SH-SY5Y (cell line): Measurements from ENCODE around the gene HS3ST5.

ENCODE experiments used
- GATA2 ChIP-seq: IDR thresholded peaks from 2 replicates; pipeline ENCODE4 v1.6.1; 2011; ENCODE audit warnings: mild to moderate bottlenecking, low read depth, low read length
- GATA3 ChIP-seq: IDR thresholded peaks from 2 replicates; pipeline ENCODE4 v1.6.1; 2011; ENCODE audit warnings: low read depth, mild to moderate bottlenecking, low read length, moderate library complexity

HS3ST5 gene

GRCh38 chr6:114354482-114354881 lies 11.7 kb upstream of the HS3ST5 start:
- TF ChIP-seq GATA3 (no peak), GATA2 (no peak)

GRCh38 chr6:114346451-114346850 lies 3.6 kb upstream of the HS3ST5 start:
- TF ChIP-seq GATA3 (no peak), GATA2 (no peak)

DNA sequence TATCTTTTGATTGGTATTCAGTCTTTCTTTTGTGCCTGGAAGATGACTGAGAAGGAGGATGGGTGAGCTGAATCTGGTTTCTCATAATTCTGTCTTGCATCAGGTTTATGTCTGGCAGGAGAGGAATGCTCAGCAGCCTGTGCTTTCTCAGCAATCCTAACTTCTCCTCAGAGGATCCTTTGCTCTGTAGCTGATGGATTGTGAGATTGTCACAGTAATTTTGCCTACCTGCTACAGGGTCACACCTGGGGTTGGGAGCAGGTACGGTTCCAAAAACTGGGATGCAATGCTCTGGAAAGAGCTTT lies 2.1 kb upstream of the HS3ST5 start:
- no peak for TF ChIP-seq GATA2

DNA sequence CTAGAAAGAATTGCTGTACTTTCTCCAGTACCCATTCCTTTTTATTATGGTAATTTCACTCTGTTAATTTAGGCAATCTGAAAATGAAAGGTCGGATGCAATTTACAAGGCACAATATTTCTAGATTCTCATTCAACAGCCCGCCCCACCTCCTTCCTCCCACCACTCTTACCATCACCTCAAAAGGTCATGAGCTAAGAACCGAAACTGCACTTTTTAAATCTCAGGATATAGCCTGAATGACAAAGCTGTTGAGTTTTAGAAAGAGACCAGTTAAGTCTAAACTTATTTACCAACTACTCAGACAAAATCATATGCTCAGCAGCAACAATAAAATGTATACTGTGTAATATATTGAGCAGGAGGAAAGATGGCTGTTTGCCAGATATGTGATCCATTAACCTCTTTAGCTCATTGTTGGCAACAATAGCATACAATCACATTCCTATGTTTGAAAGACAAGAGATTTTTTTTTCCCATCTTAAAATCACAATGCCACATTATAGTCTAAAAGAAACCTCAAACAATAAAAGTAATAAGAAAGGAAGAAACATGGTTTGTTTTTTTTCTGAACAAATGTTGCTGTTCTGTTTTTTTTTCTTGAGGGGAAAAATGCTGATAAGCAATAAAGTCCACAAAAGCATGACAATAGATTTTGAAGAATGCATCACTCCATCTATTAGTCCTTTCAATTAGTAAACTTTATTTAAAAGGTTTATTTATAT lies 1.6 kb upstream of the HS3ST5 start:
- TF ChIP-seq GATA3 (no peak), GATA2 (no peak)

DNA sequence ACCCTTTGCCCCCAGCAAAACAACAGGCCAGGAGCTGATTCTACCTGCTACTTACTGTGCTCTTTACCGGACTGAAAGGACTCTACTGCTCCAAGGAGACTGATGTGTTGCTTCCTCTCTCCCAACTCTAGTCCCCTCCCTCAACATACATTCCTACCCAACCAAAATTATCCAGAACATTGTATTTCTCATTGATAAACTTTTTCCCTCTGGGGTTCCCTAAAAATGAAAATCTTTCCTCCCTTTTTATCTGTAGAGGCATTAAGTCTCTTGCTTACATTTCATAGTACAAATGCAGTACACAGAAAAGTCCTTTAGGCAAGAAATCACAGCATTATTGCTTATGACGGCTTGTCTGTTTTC lies 940 bp upstream of the HS3ST5 start:
- TF ChIP-seq GATA2: no peak
- no peak for TF ChIP-seq GATA3

- no peak for TF ChIP-seq GATA2
- no peak for TF ChIP-seq GATA3
Measured at GRCh38 chr6:114342086-114342825, 567 bp downstream of the HS3ST5 start.

DNA sequence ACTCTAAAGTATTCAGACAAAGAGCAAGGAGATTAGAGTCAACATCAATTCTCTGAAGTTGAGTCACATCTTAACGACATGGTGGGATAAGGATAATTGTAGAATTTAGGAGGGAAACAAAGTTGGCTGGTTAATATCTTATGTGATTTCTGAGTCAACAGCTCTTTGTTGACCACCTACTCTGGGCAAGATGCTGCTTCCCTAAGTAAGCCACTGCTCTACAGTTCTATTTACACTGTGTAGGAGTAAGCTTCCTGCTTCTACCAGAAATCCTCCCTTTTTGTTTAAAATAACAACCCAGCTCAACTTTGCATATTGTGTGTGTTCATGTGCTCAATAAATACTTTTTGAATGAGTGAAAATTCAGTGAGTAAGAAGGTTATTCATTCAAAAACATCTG lies 3.1 kb downstream of the HS3ST5 start:
- TF ChIP-seq GATA3: no peak
- TF ChIP-seq GATA2: no peak

DNA sequence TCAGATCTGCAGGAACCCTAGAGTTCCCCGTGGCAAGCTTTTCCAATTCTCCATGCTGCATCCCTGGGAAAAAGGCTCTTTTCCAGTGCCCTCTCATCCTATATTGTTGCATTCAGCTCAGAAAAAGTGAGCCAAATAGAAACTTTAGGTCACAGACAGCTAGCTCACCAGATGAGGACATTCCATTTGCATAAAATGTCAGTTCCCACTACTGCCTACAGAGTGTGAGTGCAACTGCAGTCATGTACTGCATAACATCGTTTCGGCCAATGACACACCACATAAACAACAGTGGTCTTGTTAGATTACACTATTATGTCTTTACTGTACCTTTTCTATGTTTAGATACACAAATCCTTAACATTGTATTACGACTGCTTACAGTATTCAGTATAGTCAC lies 8.6 kb downstream of the HS3ST5 start:
- TF ChIP-seq GATA3 (no peak), GATA2 (no peak)

- no peak for TF ChIP-seq GATA2
- no peak for TF ChIP-seq GATA3
Measured at GRCh38 chr6:114327074-114327473, 15.7 kb downstream of the HS3ST5 start.

- TF ChIP-seq GATA2: no peak
- no peak for TF ChIP-seq GATA3
Measured at GRCh38 chr6:114323784-114324183, 19.0 kb downstream of the HS3ST5 start.

GRCh38 chr6:114319749-114320148 lies 23.1 kb downstream of the HS3ST5 start:
- TF ChIP-seq GATA3 (no peak), GATA2 (no peak)

GRCh38 chr6:114315831-114316595 lies 26.8 kb downstream of the HS3ST5 start:
- TF ChIP-seq GATA3 (no peak), GATA2 (no peak)

DNA sequence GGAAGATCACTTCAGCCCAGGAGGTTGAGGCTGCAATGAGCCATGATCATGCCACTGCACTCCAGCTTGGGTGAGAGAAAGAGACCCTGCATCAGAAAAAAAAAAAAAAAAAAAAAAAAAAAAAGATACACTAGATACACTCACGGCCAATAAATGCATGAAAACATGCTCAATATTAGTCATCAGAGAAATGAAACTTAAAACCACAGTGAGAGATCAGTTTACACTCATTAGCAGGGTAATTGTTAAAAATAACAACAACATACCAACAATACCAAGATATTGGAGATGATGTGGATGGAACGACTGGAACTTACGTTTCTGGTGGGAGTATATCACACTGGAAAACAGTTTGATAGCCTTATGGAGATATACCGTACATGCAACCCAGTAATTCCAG lies 29.9 kb downstream of the HS3ST5 start:
- TF ChIP-seq GATA2 (no peak), GATA3 (no peak)

GRCh38 chr6:114310053-114310452 lies 32.8 kb downstream of the HS3ST5 start:
- TF ChIP-seq GATA2: no peak
- TF ChIP-seq GATA3: no peak
